CD14-positive monocyte (primary cell): Measurements from ENCODE around the gene PSMG1. TPM values are rescaled to one million over a fixed set of nuclear protein-coding genes. Genes with fewer than 3 reads are reported as not detected.

ENCODE experiments used
- DNase-seq, 3 donors: peaks; one replicate each; pipeline ENCODE4 v3.0.0-alpha.2; 2011 to 2022
- H2AFZ ChIP-seq: 2 replicates; pipeline ENCODE4 v1.6.0; 2012; ENCODE audit warnings: mild to moderate bottlenecking, low read depth, low read length, inconsistent platforms; ENCODE audit not compliant: insufficient read depth, poor library complexity, severe bottlenecking
- H3K27ac ChIP-seq, 2 donors: 1 replicate in 1 of 2; 2 replicates in 1 of 2; pipeline ENCODE4 v1.5.1; 2012 to 2013; ENCODE audit warnings: low read length in 2 of 2, control low read depth in 1 of 2, inconsistent platforms in 1 of 2, low read depth in 1 of 2, mild to moderate bottlenecking in 1 of 2
- H3K27me3 ChIP-seq, 2 donors: one replicate each; pipeline versions ENCODE4 v1.6.0 to v1.6.1; 2011 to 2013; ENCODE audit warnings: low read length in 2 of 2; ENCODE audit not compliant: control insufficient read depth in 2 of 2, insufficient read depth in 2 of 2
- H3K36me3 ChIP-seq, 2 donors: replicated peaks in 1 of 2; 1 replicate in 1 of 2; 2 replicates in 1 of 2; pipeline versions ENCODE4 v1.5.1 to v1.6.1; 2012 to 2013; ENCODE audit warnings: low read length in 2 of 2, control low read depth in 1 of 2, inconsistent platforms in 1 of 2, mild to moderate bottlenecking in 1 of 2; ENCODE audit not compliant: insufficient read depth in 2 of 2, control insufficient read depth in 1 of 2
- H3K4me1 ChIP-seq, 2 donors: 1 replicate in 1 of 2; 2 replicates in 1 of 2; pipeline versions ENCODE4 v1.5.1 to v1.6.1; 2012 to 2013; ENCODE audit warnings: low read length in 2 of 2, control low read depth in 1 of 2, inconsistent platforms in 1 of 2, mild to moderate bottlenecking in 1 of 2, moderate library complexity in 1 of 2; ENCODE audit not compliant: insufficient read depth in 2 of 2, control insufficient read depth in 1 of 2
- H3K4me2 ChIP-seq: replicated peaks from 2 replicates; pipeline ENCODE3; 2012; ENCODE audit warnings: low read length, moderate library complexity, mild to moderate bottlenecking; ENCODE audit not compliant: poor library complexity, severe bottlenecking; ENCODE audit errors: extremely low read depth
- H3K4me3 ChIP-seq, 3 experiments: fragments of 200-600 bp in 1 of 3; sonication (generic) in 1 of 3; replicated peaks in 1 of 3; 1 replicate in 2 of 3; 2 replicates in 1 of 3; pipeline ENCODE4 v1.5.1; 2011 to 2013; ENCODE audit warnings: low read length in 3 of 3, mild to moderate bottlenecking in 3 of 3, control low read depth in 2 of 3, low read depth in 2 of 3, inconsistent platforms in 1 of 3, moderate library complexity in 1 of 3
- H3K79me2 ChIP-seq: 2 replicates; pipeline ENCODE4 v1.6.0; 2012; ENCODE audit warnings: mild to moderate bottlenecking, control low read depth, inconsistent platforms, low read length, moderate library complexity; ENCODE audit not compliant: insufficient read depth
- H3K9ac ChIP-seq: 2 replicates; pipeline ENCODE4 v1.6.0; 2017; ENCODE audit warnings: low read length, mild to moderate bottlenecking; ENCODE audit not compliant: insufficient read depth, poor library complexity, severe bottlenecking
- H3K9me3 ChIP-seq, 2 donors: replicated peaks in 1 of 2; 1 replicate in 1 of 2; 2 replicates in 1 of 2; pipeline versions ENCODE4 v1.5.1 to v1.6.1; 2012 to 2013; ENCODE audit warnings: low read length in 2 of 2, control low read depth in 1 of 2; ENCODE audit not compliant: control insufficient read depth in 1 of 2, insufficient read depth in 1 of 2
- H4K20me1 ChIP-seq: 2 replicates; pipeline ENCODE4 v1.6.0; 2012; ENCODE audit warnings: mild to moderate bottlenecking, low read length, control low read depth, moderate library complexity; ENCODE audit not compliant: insufficient read depth
- H3K27ac Mint-ChIP-seq, 7 donors: one replicate each; pipeline ENCODE4 v1.8.0; 2020; ENCODE audit warnings: mild to moderate bottlenecking in 7 of 7, mixed read lengths in 7 of 7, moderate library complexity in 6 of 7, inconsistent platforms in 2 of 7
- H3K27me3 Mint-ChIP-seq, 3 donors: one replicate each; pipeline ENCODE4 v1.8.0; 2021 to 2022; ENCODE audit warnings: low read depth in 3 of 3, mild to moderate bottlenecking in 3 of 3, mixed read lengths in 3 of 3, moderate library complexity in 3 of 3, inconsistent platforms in 1 of 3
- H3K36me3 Mint-ChIP-seq, 2 donors: one replicate each; pipeline ENCODE4 v1.8.0; 2020; ENCODE audit warnings: mixed read lengths in 2 of 2, inconsistent platforms in 1 of 2, mild to moderate bottlenecking in 1 of 2
- H3K4me1 Mint-ChIP-seq: one replicate; pipeline ENCODE4 v1.8.0; 2020; ENCODE audit warnings: mild to moderate bottlenecking, mixed read lengths
- H3K4me3 Mint-ChIP-seq, 2 donors: one replicate each; pipeline ENCODE4 v1.8.0; 2020; ENCODE audit warnings: mild to moderate bottlenecking in 2 of 2, mixed read lengths in 2 of 2, moderate library complexity in 1 of 2
- H3K9me3 Mint-ChIP-seq, 7 donors: one replicate each; pipeline ENCODE4 v1.8.0; 2020 to 2022; ENCODE audit warnings: mixed read lengths in 7 of 7, mild to moderate bottlenecking in 6 of 7, moderate library complexity in 6 of 7, inconsistent platforms in 2 of 7
- CTCF ChIP-seq: fragments of 200-600 bp; IDR thresholded peaks from one replicate; pipeline ENCODE4 v1.8.0; 2022; ENCODE audit warnings: antibody characterized with exemption, mild to moderate bottlenecking
- WGBS: methylation state at CpG from one replicate; pipeline ENCODE4 v1.1.5; 2013; ENCODE audit warnings: missing lambda C conversion rate; ENCODE audit not compliant: insufficient coverage; 5-methylcytosine and 5-hydroxymethylcytosine counted together
- intact Hi-C, 2 donors: fragments of 100-400 bp; cut with micrococcal nuclease; formaldehyde crosslinking; loops; one replicate each; pipeline versions ENCODE4 v1.15.0 to v1.15.1; 2023
- polyA plus RNA-seq, 3 donors: library from polyadenylated mRNA; depleted of rRNA in 1 of 3; unstranded in 2 of 3; stranded (reverse) in 1 of 3; fragments of 300-500 nt in 2 of 3; fragments of >200 nt in 1 of 3; fragmentation: Illumina TruSeq in 2 of 3; gene quantifications; 1 replicate in 2 of 3; 2 replicates in 1 of 3; pipeline ENCODE4 v1.2.3, GENCODE V29; 2012 to 2021

PSMG1 gene
- polyA plus RNA-seq, 3 donors: 8.5 to 29.2 (median 26.2) TPM

- Histone ChIP-seq H3K4me2 (no peak overlapping the region), H3K9me3 (no peaks in the 10 kb centered on the region), H3K4me1 (peaks cover 10 to 22% of the 10 kb centered on the region in 2 donors), H4K20me1 (no peaks in the 10 kb centered on the region), H3K4me3 (no peak overlapping the region), H3K36me3 (peaks cover 12 to 31% of the 10 kb centered on the region in 2 donors), H3K27me3 (no peaks in the 10 kb centered on the region), H3K79me2 (peaks cover 27% of the 10 kb centered on the region), H3K27ac (no peak overlapping the region), H3K9ac (no peak overlapping the region), H2AFZ (no peak overlapping the region)
- H3K36me3 Mint-ChIP-seq: peaks cover 33 to 37% of the 10 kb centered on the region in 2 donors
- no peak for TF ChIP-seq CTCF
- no peak overlapping the region for H3K4me3 Mint-ChIP-seq
- H3K27me3 Mint-ChIP-seq: peaks cover 0 to 1% (median 0%) of the 10 kb centered on the region in 3 donors
- no peak overlapping the region for H3K27ac Mint-ChIP-seq
- DNase-seq: no peak
- no peaks in the 10 kb centered on the region for H3K9me3 Mint-ChIP-seq
- peaks cover 27% of the 10 kb centered on the region for H3K4me1 Mint-ChIP-seq
- intact Hi-C loops: no loop called here
- WGBS: no CpG with 5 or more reads among the region's 2 CpGs
These were observed 2.7 kb downstream of the PSMG1 start for GRCh38 chr21:39180429-39181019.

- no peak for TF ChIP-seq CTCF
- H3K36me3 ChIP-seq: peaks cover 12 to 37% of the 10 kb centered on the region in 2 donors
These were observed 4.8 kb downstream of the PSMG1 start for GRCh38 chr21:39178421-39178820.

More at GRCh38 chr21:39178421-39178820, 4.8 kb downstream of the PSMG1 start:
- peaks cover 10 to 14% of the 10 kb centered on the region in 2 donors for H3K4me1 ChIP-seq
- intact Hi-C loops: no loop called here
- no peaks in the 10 kb centered on the region for H3K27me3 ChIP-seq
- H3K4me3 Mint-ChIP-seq: no peak overlapping the region
- H3K36me3 Mint-ChIP-seq: peaks cover 48 to 53% of the 10 kb centered on the region in 2 donors
- no peaks in the 10 kb centered on the region for H4K20me1 ChIP-seq
- H3K27ac ChIP-seq: no peak overlapping the region
- 14% methylated on average over 4 of the region's 7 CpGs for WGBS
- no peaks in the 10 kb centered on the region for H3K9me3 ChIP-seq
- no peak overlapping the region for H2AFZ ChIP-seq
- peaks cover 24% of the 10 kb centered on the region for H3K4me1 Mint-ChIP-seq
- no peak for DNase-seq
- H3K4me3 ChIP-seq: no peak overlapping the region
- H3K27me3 Mint-ChIP-seq: peaks cover 0 to 1% (median 0%) of the 10 kb centered on the region in 3 donors
- H3K79me2 ChIP-seq: peaks cover 27% of the 10 kb centered on the region
- no peak overlapping the region for H3K27ac Mint-ChIP-seq
- H3K9me3 Mint-ChIP-seq: no peaks in the 10 kb centered on the region
- H3K9ac ChIP-seq: no peak overlapping the region
- H3K4me2 ChIP-seq: no peak overlapping the region
